Mucosa of descending colon (tissue), 3 donors: ENCODE data around the gene GCNT2. TPM values are rescaled to one million over a fixed set of nuclear protein-coding genes. Genes with fewer than 3 reads are reported as not detected.

Experiments
- ATAC-seq: fragments of 200-7000 bp; cut with Tn5 transposase; one replicate; pipeline ENCODE4 v1.9.1; 2020; ENCODE audit warnings: mild to moderate bottlenecking, moderate library complexity
- DNase-seq, 3 donors: peaks; one replicate each; pipeline ENCODE4 v3.0.0-alpha.2; 2020
- H3K36me3 ChIP-seq: fragments of 200-600 bp; one replicate; pipeline ENCODE4 v1.8.0; 2021; ENCODE audit warnings: low read depth, mild to moderate bottlenecking
- H3K4me1 ChIP-seq: fragments of 200-600 bp; one replicate; pipeline ENCODE4 v1.8.0; 2021; ENCODE audit warnings: low read depth, mild to moderate bottlenecking
- H3K4me3 ChIP-seq: fragments of 200-600 bp; one replicate; pipeline ENCODE4 v1.8.0; 2021; ENCODE audit warnings: mild to moderate bottlenecking
- H3K9me3 ChIP-seq: fragments of 200-600 bp; one replicate; pipeline ENCODE4 v1.8.0; 2021; ENCODE audit warnings: mild to moderate bottlenecking
- intact Hi-C, 2 donors: fragments of 100-400 bp; cut with DNase I in 1 of 2; cut with micrococcal nuclease in 1 of 2; formaldehyde crosslinking; loops; one replicate each; pipeline versions ENCODE4 v1.11.0 to v1.11.1; 2022; cut with DNase I, micrococcal nuclease
- total RNA-seq, 3 donors: library from RNA; stranded (reverse); fragmentation: NEBNext Ultra II Directional in 2 of 3; extraction: Animal tissue kit (Norgen Biotek cat#: 25700) in 2 of 3; gene quantifications; one replicate each; pipeline versions ENCODE4 v1.2.1 to v1.2.4, GENCODE V29; 2021 to 2023
- TF ChIP-seq, protein P1 (sequence below): fragments of 200-600 bp; IDR thresholded peaks from one replicate; pipeline ENCODE4 v1.8.0; 2022; ENCODE audit warnings: antibody characterized with exemption, mild to moderate bottlenecking
- donor health status: DM: no; HTN: no; CAD: no; lungs with moderate emphysema.
- donor health status: DM: no; HTN: no; CAD: no.
- donor health status: DM: no; HTN: yes; CAD: no.

GCNT2 gene
- total RNA-seq, 3 donors from 2014 or later, result 11.7 to 22.3 (median 19.8) TPM

DNA sequence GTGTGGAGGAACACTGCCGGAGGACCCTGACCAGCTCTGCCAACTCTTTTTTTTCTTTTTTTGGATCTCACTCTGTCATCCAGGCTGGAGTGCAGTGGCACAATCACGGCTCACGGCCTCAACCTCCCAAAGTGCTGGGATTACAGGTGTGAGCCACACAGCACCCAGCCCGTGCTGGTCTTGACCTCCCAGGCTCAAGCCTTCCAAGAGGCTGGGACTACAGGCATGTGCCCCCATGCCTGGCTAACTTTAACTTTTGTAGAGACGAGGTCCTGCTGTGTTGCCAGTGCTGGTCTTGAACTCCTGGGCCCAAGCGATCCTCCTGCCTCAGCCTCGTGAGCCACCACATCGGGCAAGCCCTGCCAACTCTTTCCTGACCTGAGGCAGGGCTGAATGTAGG lies 11.2 kb downstream of the GCNT2 start:
- no peak for DNase-seq
- TF ChIP-seq, protein P1, sequence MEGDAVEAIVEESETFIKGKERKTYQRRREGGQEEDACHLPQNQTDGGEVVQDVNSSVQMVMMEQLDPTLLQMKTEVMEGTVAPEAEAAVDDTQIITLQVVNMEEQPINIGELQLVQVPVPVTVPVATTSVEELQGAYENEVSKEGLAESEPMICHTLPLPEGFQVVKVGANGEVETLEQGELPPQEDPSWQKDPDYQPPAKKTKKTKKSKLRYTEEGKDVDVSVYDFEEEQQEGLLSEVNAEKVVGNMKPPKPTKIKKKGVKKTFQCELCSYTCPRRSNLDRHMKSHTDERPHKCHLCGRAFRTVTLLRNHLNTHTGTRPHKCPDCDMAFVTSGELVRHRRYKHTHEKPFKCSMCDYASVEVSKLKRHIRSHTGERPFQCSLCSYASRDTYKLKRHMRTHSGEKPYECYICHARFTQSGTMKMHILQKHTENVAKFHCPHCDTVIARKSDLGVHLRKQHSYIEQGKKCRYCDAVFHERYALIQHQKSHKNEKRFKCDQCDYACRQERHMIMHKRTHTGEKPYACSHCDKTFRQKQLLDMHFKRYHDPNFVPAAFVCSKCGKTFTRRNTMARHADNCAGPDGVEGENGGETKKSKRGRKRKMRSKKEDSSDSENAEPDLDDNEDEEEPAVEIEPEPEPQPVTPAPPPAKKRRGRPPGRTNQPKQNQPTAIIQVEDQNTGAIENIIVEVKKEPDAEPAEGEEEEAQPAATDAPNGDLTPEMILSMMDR, result no peak

DNA sequence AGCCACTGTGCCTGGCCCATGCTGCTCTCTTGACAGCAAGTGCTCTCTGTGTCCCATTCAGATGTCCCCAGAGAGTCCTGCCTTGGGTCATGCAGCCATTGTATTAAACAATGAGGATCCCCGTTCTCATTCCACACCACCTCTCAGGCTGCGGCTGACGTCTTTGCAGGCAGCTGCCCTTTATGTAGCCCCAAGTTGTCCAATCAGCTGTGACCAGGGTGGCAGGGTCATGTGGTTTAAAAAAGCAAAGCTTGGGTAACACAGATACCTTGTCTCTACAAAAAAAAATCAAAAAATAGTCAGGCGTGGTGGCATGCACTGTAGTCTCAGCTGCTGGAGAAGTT lies 13.2 kb downstream of the GCNT2 start:
- intact Hi-C loops, result no loop called here
- peak; percentile 24 for ATAC-seq
- TF ChIP-seq, protein P1, result no peak
- no peak for DNase-seq
- Histone ChIP-seq H3K9me3 (no peaks in the 10 kb centered on the region), H3K4me1 (peaks cover 5% of the 10 kb centered on the region), H3K36me3 (no peaks in the 10 kb centered on the region), H3K4me3 (no peak overlapping the region)

More for the DNA sequence above, 11.2 kb downstream of the GCNT2 start:
- Histone ChIP-seq H3K9me3 (no peaks in the 10 kb centered on the region), H3K36me3 (no peaks in the 10 kb centered on the region), H3K4me3 (no peak overlapping the region), H3K4me1 (peaks cover 12% of the 10 kb centered on the region)
- no peak for ATAC-seq
- intact Hi-C loops, result no loop called here

DNA sequence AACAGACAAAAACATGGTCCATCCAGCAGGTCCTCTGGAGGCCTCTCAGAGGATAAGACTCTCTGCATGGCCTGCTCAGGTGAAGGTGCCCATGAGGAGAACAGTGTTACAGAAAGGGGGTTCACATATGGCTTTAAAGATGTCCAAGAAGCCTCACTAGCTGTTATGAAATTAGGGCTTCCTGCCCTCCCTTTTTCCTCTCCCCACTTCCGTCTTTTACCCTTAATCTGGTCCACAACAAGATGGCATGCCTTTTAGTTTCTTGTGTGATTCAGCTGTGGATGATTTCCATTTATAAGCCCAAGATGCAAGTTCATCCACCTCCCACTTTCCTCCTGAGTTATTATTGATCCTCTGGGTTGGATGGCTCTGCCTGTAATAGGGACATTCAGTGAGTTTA lies 14.0 kb downstream of the GCNT2 start:
- Histone ChIP-seq H3K9me3 (no peaks in the 10 kb centered on the region), H3K36me3 (no peaks in the 10 kb centered on the region), H3K4me3 (no peak overlapping the region), H3K4me1 (peaks cover 5% of the 10 kb centered on the region)
- intact Hi-C loops, result no loop called here
- ATAC-seq, result no peak
- no peak for DNase-seq
- TF ChIP-seq, protein P1, result no peak

DNA sequence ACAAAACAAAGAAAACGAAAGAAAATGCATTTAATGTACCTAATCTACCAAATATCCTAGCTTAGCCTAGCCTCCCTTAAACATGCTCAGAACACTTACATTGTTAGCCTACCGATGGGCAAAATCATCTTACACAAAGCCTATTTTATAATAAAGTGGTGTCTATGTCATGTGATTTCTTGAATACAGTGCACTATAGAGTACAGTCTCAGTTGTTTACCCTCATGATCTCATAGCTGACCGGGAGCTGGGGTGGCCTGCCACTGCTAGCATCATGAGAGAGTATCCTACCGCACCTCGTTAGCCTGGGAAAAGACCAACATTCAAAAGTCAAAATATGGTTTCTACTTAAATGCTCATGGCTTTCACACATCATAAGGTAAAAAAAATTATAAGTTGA lies 16.6 kb downstream of the GCNT2 start:
- H3K4me3 ChIP-seq, result no peak overlapping the region
- no peak for ATAC-seq
- TF ChIP-seq, protein P1, result no peak
- no peak for DNase-seq
- no peaks in the 10 kb centered on the region for H3K9me3 ChIP-seq
- H3K4me1 ChIP-seq, result peaks cover 3% of the 10 kb centered on the region
- no peaks in the 10 kb centered on the region for H3K36me3 ChIP-seq
- intact Hi-C loops, result no loop called here

DNA sequence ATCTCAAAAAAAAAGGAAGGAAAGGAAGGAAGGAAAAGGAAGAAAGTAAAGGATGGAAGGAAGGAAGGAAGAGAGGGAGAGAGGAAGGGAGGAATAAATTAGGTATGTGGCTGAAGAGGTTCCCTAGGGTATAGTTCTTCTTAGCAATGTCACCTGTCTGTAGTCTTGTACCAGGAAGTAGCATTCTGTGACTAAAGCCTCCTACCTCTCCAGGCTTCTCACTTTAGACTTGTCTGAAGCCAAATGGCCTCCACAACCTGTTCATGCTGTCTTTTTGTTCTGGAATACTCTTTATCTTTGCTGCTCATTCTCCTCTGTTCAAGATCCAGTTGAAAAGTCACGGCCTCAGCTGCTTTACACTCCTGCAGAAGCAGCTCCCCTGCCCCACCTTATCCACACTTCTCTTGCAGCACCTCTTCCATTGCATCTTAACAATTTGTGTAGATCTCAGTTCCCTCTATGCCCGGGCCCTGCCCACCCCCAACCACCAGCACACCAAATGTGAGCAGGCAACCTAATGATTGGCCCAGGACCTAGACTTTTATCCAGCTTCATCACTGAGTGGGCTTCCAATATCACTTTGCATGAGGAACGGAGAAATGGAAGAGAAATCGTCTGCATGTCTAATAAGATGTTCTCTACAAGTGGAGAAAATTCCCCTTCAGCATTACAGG lies 19.1 kb downstream of the GCNT2 start:
- Histone ChIP-seq H3K4me3 (no peak overlapping the region), H3K9me3 (no peaks in the 10 kb centered on the region), H3K4me1 (peaks cover 12% of the 10 kb centered on the region), H3K36me3 (no peaks in the 10 kb centered on the region)
- TF ChIP-seq, protein P1, result no peak
- DNase-seq (no peak), ATAC-seq (no peak)
- intact Hi-C loops, result no loop called here

DNA sequence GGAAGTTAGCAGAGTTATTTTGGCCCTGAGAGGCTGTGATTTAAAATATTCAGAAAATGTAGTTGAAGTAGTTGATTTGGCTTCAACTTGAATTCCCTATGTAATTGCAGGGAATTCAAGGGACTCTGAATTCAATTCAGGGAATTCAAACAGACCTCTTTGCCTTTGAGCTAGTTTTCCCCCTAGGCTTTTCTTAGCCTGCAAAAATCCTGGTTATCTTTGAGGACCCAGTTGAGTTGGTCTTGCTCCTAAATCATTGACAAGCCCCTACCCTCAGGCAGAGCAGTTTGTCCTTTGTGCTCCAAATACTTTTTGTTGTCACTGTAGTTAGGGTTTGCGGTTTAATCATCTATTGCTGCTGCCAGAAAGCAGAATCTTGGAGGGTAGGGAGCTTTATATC lies 20.4 kb downstream of the GCNT2 start:
- intact Hi-C loops, result no loop called here
- H3K4me1 ChIP-seq, result peaks cover 12% of the 10 kb centered on the region
- no peak for DNase-seq
- H3K9me3 ChIP-seq, result no peaks in the 10 kb centered on the region
- TF ChIP-seq, protein P1, result no peak
- no peaks in the 10 kb centered on the region for H3K36me3 ChIP-seq
- H3K4me3 ChIP-seq, result no peak overlapping the region
- ATAC-seq, result peak; percentile 5
